Lung (tissue), 12 donors: ENCODE results near the gene PLEKHA1. TPM values are rescaled to one million over a fixed set of nuclear protein-coding genes. Genes with fewer than 3 reads are reported as not detected.

ENCODE experiments used
- ATAC-seq: fragments of 200-7000 bp; cut with Tn5 transposase; one replicate; pipeline ENCODE4 v1.9.1; 2020; ENCODE audit warnings: moderate number of reproducible peaks; ENCODE audit not compliant: insufficient read depth, low FRiP score
- DNase-seq, 3 donors: peaks; one replicate each; pipeline ENCODE4 v3.0.0-alpha.2; 2013 to 2017
- H3K27ac ChIP-seq, 2 donors: one replicate each; pipeline ENCODE4 v1.5.1; 2013; ENCODE audit warnings: mild to moderate bottlenecking in 2 of 2, moderate library complexity in 2 of 2, control low read depth in 1 of 2, inconsistent platforms in 1 of 2, low read depth in 1 of 2, low read length in 1 of 2
- H3K27me3 ChIP-seq, 3 donors: one replicate each; pipeline ENCODE4 v1.5.1; 2013; ENCODE audit warnings: low read length in 2 of 3; ENCODE audit not compliant: control insufficient read depth in 3 of 3, insufficient read depth in 3 of 3
- H3K36me3 ChIP-seq, 4 donors: one replicate each; pipeline ENCODE4 v1.5.1; 2013; ENCODE audit warnings: low read length in 4 of 4, mild to moderate bottlenecking in 1 of 4, moderate library complexity in 1 of 4; ENCODE audit not compliant: control insufficient read depth in 4 of 4, insufficient read depth in 4 of 4
- H3K4me1 ChIP-seq, 5 donors: one replicate each; pipeline ENCODE4 v1.5.1; 2013; ENCODE audit warnings: low read length in 5 of 5, mild to moderate bottlenecking in 2 of 5, moderate library complexity in 1 of 5; ENCODE audit not compliant: control insufficient read depth in 5 of 5, insufficient read depth in 5 of 5
- H3K4me3 ChIP-seq: one replicate; pipeline ENCODE4 v1.5.1; 2013; ENCODE audit warnings: mild to moderate bottlenecking, control low read depth, moderate library complexity
- H3K9ac ChIP-seq, 2 donors: one replicate each; pipeline ENCODE4 v1.5.1; 2013; ENCODE audit warnings: low read length in 2 of 2, control low read depth in 1 of 2; ENCODE audit not compliant: insufficient read depth in 1 of 2
- H3K9me3 ChIP-seq, 4 donors: one replicate each; pipeline ENCODE4 v1.5.1; 2013; ENCODE audit warnings: low read length in 3 of 4, mild to moderate bottlenecking in 1 of 4, moderate library complexity in 1 of 4; ENCODE audit not compliant: control insufficient read depth in 4 of 4, insufficient read depth in 3 of 4
- CTCF ChIP-seq: IDR thresholded peaks from 2 replicates; pipeline ENCODE4 v1.5.1; 2012; ENCODE audit warnings: mild to moderate bottlenecking; ENCODE audit errors: control extremely low read depth, extremely low read depth
- WGBS, 2 donors: extraction: QIAGEN DNeasy Blood & Tissue Kit; methylation state at CpG; one replicate each; pipeline ENCODE4 v1.1.7; 2013; 5-methylcytosine and 5-hydroxymethylcytosine counted together
- polyA plus RNA-seq, 2 donors: library from polyadenylated mRNA; stranded (reverse); fragments of 200-250 nt; gene quantifications; one replicate each; pipeline ENCODE4 v1.2.1, GENCODE V29; 2013
- total RNA-seq, 2 donors: library from RNA; depleted of rRNA in 1 of 2; stranded (reverse); fragments of >200 nt in 1 of 2; gene quantifications; one replicate each; pipeline ENCODE4 v1.2.1, GENCODE V29; 2014 to 2021
- donor health status: control.
- donor health status: control.
- donor health status: Bipolar disorder and iron deficiency.
- donor health status: healthy.
- donor health status: DM: yes; HTN: yes; CAD: no.

Gene PLEKHA1
- total and polyA plus RNA-seq, 4 donors = 18.9 to 73.2 (median 28.2) TPM

GRCh38 chr10:122352817-122353525 lies 21.5 kb upstream of the PLEKHA1 start:
- DNase-seq (no peak), ATAC-seq (no peak)
- Histone ChIP-seq H3K36me3 (no peaks in the 10 kb centered on the region), H3K4me1 (peaks cover 0 to 1% (median 0%) of the 10 kb centered on the region in 5 donors), H3K9me3 (no peaks in the 10 kb centered on the region), H3K27ac (no peak overlapping the region), H3K27me3 (no peaks in the 10 kb centered on the region), H3K4me3 (no peak overlapping the region), H3K9ac (no peak overlapping the region)
- 69 to 71% methylated on average over 8 of the region's 8 CpGs for WGBS, 2 donors
- no peak for TF ChIP-seq CTCF

- no peak for TF ChIP-seq CTCF
- DNase-seq (no peak), ATAC-seq (no peak)
- no peak overlapping the region for H3K9ac ChIP-seq
- H3K36me3 ChIP-seq = no peaks in the 10 kb centered on the region
- H3K27ac ChIP-seq = no peak overlapping the region
- no peak overlapping the region for H3K4me3 ChIP-seq
- no peaks in the 10 kb centered on the region for H3K4me1 ChIP-seq
- no peaks in the 10 kb centered on the region for H3K27me3 ChIP-seq
- WGBS, 2 donors = 94 to 98% methylated on average over 2 of the region's 2 CpGs
- peaks cover 0 to 2% (median under 1%) of the 10 kb centered on the region in 4 donors for H3K9me3 ChIP-seq
Observed at GRCh38 chr10:122354383-122354782, 20.1 kb upstream of the PLEKHA1 start.

- Histone ChIP-seq H3K9me3 (peaks cover 0 to 2% (median under 1%) of the 10 kb centered on the region in 4 donors), H3K4me3 (no peak overlapping the region), H3K27me3 (no peaks in the 10 kb centered on the region), H3K4me1 (no peaks in the 10 kb centered on the region), H3K27ac (no peak overlapping the region), H3K9ac (no peak overlapping the region), H3K36me3 (no peaks in the 10 kb centered on the region)
- no peak for TF ChIP-seq CTCF
- WGBS, 2 donors = 88 to 92% methylated on average over 4 of the region's 4 CpGs
- DNase-seq (no peak), ATAC-seq (no peak)
Observed at GRCh38 chr10:122357685-122358084, 16.8 kb upstream of the PLEKHA1 start.
